GM10847 (cell line): Measurements from ENCODE around the gene POLR2L.
A peak's percentile ranks its signal among the peaks of the same experiment; 100 is the strongest.

ENCODE experiments used
- POLR2A ChIP-seq: IDR thresholded peaks from 2 replicates; pipeline ENCODE4 v1.6.1; 2011; ENCODE audit not compliant: insufficient read length; ENCODE audit errors: extremely low read depth

The POLR2L gene

GRCh38 chr11:804599-804964 is 37.7 kb downstream of the POLR2L start:
- no peak for TF ChIP-seq POLR2A

- TF ChIP-seq POLR2A: no peak
Observed at GRCh38 chr11:803770-804598, 38.3 kb downstream of the POLR2L start.

GRCh38 chr11:803467-803742 is 38.9 kb downstream of the POLR2L start:
- TF ChIP-seq POLR2A: no peak

- no peak for TF ChIP-seq POLR2A
Observed at GRCh38 chr11:802693-803466, 39.4 kb downstream of the POLR2L start.

- TF ChIP-seq POLR2A: no peak
Observed at GRCh38 chr11:802018-802617, 40.2 kb downstream of the POLR2L start.

- TF ChIP-seq POLR2A: no peak
Observed at GRCh38 chr11:801097-801780, 41.1 kb downstream of the POLR2L start.

- no peak for TF ChIP-seq POLR2A
Observed at GRCh38 chr11:800473-800872, 41.9 kb downstream of the POLR2L start.

GRCh38 chr11:799641-800316 is 42.5 kb downstream of the POLR2L start:
- TF ChIP-seq POLR2A: no peak

GRCh38 chr11:798093-798713 is 44.1 kb downstream of the POLR2L start, which contains the start of gene SLC25A22:
Gene SLC25A22 (minus strand): TSS chr11:798281. CDS start chr11:795006, 3,275 bp downstream.
- TF ChIP-seq POLR2A: peak; percentile 37

GRCh38 chr11:797296-798092 is 44.8 kb downstream of the POLR2L start:
- TF ChIP-seq POLR2A: peak; percentile 41

- TF ChIP-seq POLR2A: no peak
Observed at GRCh38 chr11:796565-797295, 45.6 kb downstream of the POLR2L start.

- TF ChIP-seq POLR2A: peak; percentile 43
Observed at GRCh38 chr11:795634-796564, 46.4 kb downstream of the POLR2L start.
